ENCODE results near the gene MYBPC2.

- TF ChIP-seq CTCF (IDR thresholded peaks at IDR 0.05 in 8 of 11, conservative IDR thresholded peaks at IDR 0.05 in 3 of 11) (no peak), POLR2A (IDR thresholded peaks at IDR 0.05) (no peak)
These were observed 14.4 kb downstream of the MYBPC2 start for GRCh38 chr19:50447053-50447452.

Measured in spleen (tissue), 7 donors.